ENCODE measurements around the gene CCNY.
"Not testable (repeated sequence)": the region's sequence is repeated elsewhere in the genome, so short reads cannot be mapped to it uniquely, and the experiment has no call there.

CCNY gene

DNA sequence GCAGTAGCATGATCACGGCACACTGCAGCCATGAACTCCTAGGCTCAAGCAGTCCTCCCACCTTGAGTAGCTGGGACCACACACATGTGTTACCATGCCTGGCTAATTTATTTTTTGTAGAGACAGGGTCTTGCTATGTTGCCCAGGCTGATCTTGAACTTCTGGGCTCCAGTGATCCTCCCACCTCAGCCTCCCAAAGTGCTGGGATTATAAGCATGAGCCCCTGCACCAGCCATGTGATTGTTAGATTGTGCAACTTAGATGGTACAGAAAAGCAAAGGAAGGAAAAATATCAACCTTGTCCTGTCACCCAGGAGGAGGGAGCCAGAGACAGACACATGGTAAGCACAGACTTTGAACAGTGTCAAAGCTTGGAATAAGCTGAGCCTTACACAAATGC is 73.5 kb downstream of the CCNY start:
- Histone ChIP-seq H3K4me1 (ENCODE audit: insufficient read depth, low read length) (peaks cover 35% of the 10 kb centered on the region), H3K9ac (ENCODE audit: low read depth, low read length) (no peak overlapping the region), H3K36me3 (ENCODE audit: insufficient read depth, low read length) (no peaks in the 10 kb centered on the region), H3K4me3 (ENCODE audit: low read length) (no peak overlapping the region), H3K27ac (ENCODE audit: low read depth, low read length) (no peak overlapping the region), H3K27me3 (ENCODE audit: insufficient read depth, low read length) (no peaks in the 10 kb centered on the region), H3K9me3 (ENCODE audit: insufficient read depth, low read depth, low read length) (0 out of 2 replicates have a peak, but pooled peaks cover 3% of the 10 kb centered on the region)
- WGBS: 90% methylated on average over 1 of the region's 1 CpG

DNA sequence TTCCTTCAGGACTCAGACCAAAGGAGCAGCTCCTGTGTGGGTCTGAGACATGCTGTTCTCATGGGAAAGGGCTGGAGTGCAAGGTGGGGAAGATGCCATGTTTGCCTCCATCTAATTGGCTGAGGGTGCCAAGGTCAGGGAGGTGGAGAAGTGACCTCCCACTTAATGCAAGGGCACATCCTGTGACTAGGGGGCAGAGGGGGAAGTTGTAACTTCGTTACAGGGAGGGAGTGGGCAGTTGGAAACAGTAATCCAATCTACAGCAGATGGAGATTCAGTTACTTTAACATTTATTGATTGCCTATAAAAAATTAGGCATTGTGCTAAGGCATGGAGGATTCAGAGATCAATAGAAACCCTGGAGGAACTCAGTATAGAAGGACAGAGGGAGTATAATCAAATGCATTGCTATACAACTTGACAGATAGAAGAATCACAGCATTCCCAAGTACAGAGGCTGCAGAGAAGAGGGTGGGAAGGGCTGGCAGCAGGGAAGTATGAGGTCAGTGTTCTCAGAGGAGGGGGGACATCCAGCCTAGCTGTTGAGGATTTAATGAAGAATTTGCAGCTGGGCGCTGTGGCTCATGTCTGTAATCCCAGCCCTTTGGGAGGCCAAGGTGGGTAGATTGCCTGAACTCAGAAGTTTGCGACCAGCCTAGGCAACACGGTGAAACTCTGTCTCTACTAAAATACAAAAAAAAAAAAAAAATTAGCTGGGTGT is 75.9 kb downstream of the CCNY start:
- no peak overlapping the region for H3K27ac ChIP-seq (ENCODE audit: low read depth, low read length)
- 0 out of 2 replicates have a peak, but pooled peaks cover 3% of the 10 kb centered on the region for H3K9me3 ChIP-seq (ENCODE audit: insufficient read depth, low read depth, low read length)

DNA sequence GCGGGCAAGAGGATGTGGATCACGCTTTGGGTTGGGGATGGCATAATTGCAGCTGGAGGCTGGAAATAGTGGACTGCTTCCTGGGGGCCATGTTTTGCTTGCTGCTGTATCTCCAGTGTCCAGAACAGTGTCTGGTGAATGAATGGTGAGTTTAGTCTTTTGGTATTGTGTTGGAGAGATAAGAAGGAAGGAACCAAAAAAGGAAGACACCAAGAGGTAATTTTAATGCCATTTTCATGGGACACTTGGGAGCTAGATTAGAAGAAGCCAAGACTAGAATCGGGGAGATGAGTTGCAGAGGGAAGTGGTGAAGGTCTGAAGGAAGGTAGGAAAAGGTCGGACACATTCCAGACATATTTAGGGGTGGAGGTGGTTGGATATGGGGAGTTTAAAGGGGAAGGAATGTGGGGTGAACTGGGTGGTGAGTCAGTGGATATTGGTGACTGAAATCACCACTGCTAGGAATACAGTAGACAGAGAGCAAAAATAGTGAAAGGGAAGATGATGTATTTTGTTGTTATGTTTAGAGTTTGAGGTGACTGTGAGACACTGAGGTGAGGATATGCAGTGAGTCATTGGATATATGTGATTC is 76.7 kb downstream of the CCNY start:
- H3K4me3 ChIP-seq (ENCODE audit: low read length): no peak overlapping the region
- 0 out of 2 replicates have a peak, but pooled peaks cover under 1% of the 10 kb centered on the region for H3K9me3 ChIP-seq (ENCODE audit: insufficient read depth, low read depth, low read length)
- H3K36me3 ChIP-seq (ENCODE audit: insufficient read depth, low read length): no peaks in the 10 kb centered on the region
- H3K27me3 ChIP-seq (ENCODE audit: insufficient read depth, low read length): no peaks in the 10 kb centered on the region
- WGBS: 85% methylated on average over 4 of the region's 4 CpGs
- H3K9ac ChIP-seq (ENCODE audit: low read depth, low read length): peak overlapping the region; percentile 26; the same call in 1 of the 2 replicates
- peaks cover 53% of the 10 kb centered on the region for H3K4me1 ChIP-seq (ENCODE audit: insufficient read depth, low read length)
- H3K27ac ChIP-seq (ENCODE audit: low read depth, low read length): peak overlapping the region; percentile 9; the same call in 1 of the 2 replicates

More for the DNA sequence above, 75.9 kb downstream of the CCNY start:
- no peak overlapping the region for H3K9ac ChIP-seq (ENCODE audit: low read depth, low read length)
- no peak overlapping the region for H3K4me3 ChIP-seq (ENCODE audit: low read length)
- no peaks in the 10 kb centered on the region for H3K27me3 ChIP-seq (ENCODE audit: insufficient read depth, low read length)
- 75% methylated on average over 2 of the region's 4 CpGs for WGBS
- no peaks in the 10 kb centered on the region for H3K36me3 ChIP-seq (ENCODE audit: insufficient read depth, low read length)
- H3K4me1 ChIP-seq (ENCODE audit: insufficient read depth, low read length): peaks cover 50% of the 10 kb centered on the region

DNA sequence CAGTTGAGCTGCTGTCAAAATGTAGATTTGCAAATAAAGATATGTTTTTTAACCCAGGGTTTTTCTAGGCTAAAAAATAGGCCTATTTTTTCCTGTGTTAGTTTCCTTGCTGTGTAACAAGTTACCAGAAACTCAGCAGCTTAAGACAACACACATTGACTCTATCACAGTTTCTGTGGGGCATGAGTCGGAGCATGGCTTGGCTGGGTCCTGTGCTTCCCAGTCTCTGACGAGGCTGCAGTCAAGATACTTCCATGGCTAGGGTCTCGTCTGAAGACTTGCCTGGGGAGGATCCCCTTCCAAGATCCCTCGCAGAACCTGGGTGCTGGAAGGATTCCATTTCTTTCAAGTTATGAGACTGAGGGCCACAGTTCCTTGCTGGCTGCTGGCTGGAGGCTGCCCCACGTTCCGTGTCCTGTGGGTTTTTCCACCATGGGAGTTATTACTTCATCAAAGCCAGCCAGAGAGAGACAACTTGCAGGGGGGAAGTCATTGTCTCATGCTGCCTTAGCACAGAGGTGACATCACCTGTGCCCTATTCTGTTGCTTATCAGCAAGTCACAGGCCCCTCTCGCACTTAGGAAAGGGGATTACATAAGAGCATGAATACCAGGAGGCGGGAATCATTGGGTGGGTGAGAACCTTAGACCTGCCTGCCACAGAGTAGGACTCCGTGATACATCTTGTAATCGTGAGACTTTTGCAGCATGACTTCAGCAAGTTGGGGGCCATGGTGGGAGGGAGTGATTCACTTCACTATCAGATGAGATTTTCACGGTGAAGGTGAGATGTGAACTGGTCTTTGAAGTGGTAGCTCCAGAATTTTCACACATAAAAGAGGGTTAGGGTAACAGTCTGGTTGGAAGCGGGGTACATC is 77.9 kb downstream of the CCNY start:
- H3K4me3 ChIP-seq (ENCODE audit: low read length): no peak overlapping the region
- H3K27me3 ChIP-seq (ENCODE audit: insufficient read depth, low read length): no peaks in the 10 kb centered on the region
- no peak overlapping the region for H3K9ac ChIP-seq (ENCODE audit: low read depth, low read length)
- no peak overlapping the region for H3K27ac ChIP-seq (ENCODE audit: low read depth, low read length)
- no peaks in the 10 kb centered on the region for H3K9me3 ChIP-seq (ENCODE audit: insufficient read depth, low read depth, low read length)
- H3K36me3 ChIP-seq (ENCODE audit: insufficient read depth, low read length): no peaks in the 10 kb centered on the region
- peaks cover 56% of the 10 kb centered on the region for H3K4me1 ChIP-seq (ENCODE audit: insufficient read depth, low read length)
- WGBS: 73% methylated on average over 12 of the region's 12 CpGs

DNA sequence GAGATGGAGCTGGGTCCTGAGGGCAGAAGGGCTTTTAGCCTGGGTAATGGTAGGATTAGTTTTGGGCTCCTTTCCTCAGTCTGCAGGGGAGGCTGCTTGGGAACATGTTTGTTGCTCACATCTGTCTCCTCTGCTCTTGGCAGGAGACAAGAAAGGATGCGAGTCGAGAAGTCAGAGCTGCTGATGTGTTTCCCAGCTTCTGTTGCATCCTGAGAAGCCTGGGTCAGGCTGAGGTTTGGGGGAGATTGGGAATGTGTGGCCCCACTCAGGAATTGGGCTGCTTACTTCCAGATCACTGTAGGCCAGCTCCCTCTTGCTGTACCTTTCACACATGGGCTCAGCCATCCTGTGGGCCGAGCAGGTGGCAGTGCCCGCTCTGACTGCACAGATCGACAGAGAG is 79.2 kb downstream of the CCNY start:
- Histone ChIP-seq H3K27me3 (ENCODE audit: insufficient read depth, low read length) (no peaks in the 10 kb centered on the region), H3K36me3 (ENCODE audit: insufficient read depth, low read length) (no peaks in the 10 kb centered on the region), H3K9ac (ENCODE audit: low read depth, low read length) (no peak overlapping the region), H3K9me3 (ENCODE audit: insufficient read depth, low read depth, low read length) (no peaks in the 10 kb centered on the region), H3K27ac (ENCODE audit: low read depth, low read length) (no peak overlapping the region), H3K4me3 (ENCODE audit: low read length) (no peak overlapping the region), H3K4me1 (ENCODE audit: insufficient read depth, low read length) (peaks cover 58% of the 10 kb centered on the region)
- WGBS: 93% methylated on average over 5 of the region's 5 CpGs

DNA sequence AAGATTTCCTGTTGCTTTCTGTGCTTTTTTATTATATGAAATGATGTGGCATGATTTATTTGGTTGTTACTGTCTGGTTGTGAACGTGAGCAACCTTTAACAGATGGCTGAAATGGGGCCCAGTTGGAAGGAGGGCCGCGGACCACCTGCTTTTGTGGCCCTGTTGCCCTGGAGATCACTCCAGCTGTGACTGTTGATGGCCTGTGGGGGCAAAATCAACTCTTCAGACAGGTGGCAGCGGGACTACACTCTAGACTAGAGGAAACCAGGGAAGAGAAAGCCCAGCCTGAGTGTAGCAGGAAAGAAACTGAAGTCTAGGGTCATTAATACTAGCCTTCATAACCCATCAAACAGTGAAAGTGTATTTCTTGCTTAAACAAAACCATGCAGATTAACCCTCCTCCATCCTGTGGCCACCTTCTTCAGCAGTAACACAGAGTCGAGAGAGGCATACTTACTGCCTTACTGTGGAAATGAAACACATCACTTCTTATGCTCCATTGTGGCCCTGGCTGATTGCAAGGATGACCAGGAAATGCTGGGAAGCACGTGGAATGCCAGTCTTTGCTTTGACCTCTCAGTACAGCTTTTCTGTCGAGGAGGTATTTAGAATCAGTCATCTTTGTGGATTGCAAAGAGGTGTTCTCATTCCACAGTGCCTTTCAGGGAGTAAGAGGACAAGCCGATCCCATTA is 80.5 kb downstream of the CCNY start:
- Histone ChIP-seq H3K27me3 (ENCODE audit: insufficient read depth, low read length) (no peaks in the 10 kb centered on the region), H3K9ac (ENCODE audit: low read depth, low read length) (no peak overlapping the region), H3K4me1 (ENCODE audit: insufficient read depth, low read length) (peaks cover 64% of the 10 kb centered on the region), H3K4me3 (ENCODE audit: low read length) (no peak overlapping the region), H3K27ac (ENCODE audit: low read depth, low read length) (0 out of 2 replicates have a peak overlapping the region, but pooled peaks have one; percentile 27), H3K9me3 (ENCODE audit: insufficient read depth, low read depth, low read length) (no peaks in the 10 kb centered on the region), H3K36me3 (ENCODE audit: insufficient read depth, low read length) (no peaks in the 10 kb centered on the region)
- WGBS: 63% methylated on average over 8 of the region's 8 CpGs

DNA sequence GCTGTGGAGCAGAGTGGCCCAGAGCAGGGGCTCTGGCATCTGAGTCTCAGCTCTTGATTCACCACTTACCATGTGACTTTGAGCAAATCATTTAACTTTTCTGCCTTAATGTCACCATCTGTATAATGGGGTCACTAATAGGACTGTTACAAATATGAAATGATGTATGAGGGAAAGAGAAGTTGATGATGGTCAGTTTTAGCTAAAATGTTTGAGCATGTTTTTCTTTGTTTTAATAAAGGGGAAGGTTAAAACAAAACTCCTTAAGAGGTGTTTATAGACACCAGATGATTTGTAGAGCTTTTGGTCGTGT is 81.0 kb downstream of the CCNY start:
- Histone ChIP-seq H3K9me3 (ENCODE audit: insufficient read depth, low read depth, low read length) (no peaks in the 10 kb centered on the region), H3K36me3 (ENCODE audit: insufficient read depth, low read length) (no peaks in the 10 kb centered on the region), H3K27me3 (ENCODE audit: insufficient read depth, low read length) (no peaks in the 10 kb centered on the region), H3K4me3 (ENCODE audit: low read length) (no peak overlapping the region), H3K27ac (ENCODE audit: low read depth, low read length) (no peak overlapping the region), H3K4me1 (ENCODE audit: insufficient read depth, low read length) (peaks cover 64% of the 10 kb centered on the region), H3K9ac (ENCODE audit: low read depth, low read length) (no peak overlapping the region)
- 90% methylated on average over 1 of the region's 1 CpG for WGBS

DNA sequence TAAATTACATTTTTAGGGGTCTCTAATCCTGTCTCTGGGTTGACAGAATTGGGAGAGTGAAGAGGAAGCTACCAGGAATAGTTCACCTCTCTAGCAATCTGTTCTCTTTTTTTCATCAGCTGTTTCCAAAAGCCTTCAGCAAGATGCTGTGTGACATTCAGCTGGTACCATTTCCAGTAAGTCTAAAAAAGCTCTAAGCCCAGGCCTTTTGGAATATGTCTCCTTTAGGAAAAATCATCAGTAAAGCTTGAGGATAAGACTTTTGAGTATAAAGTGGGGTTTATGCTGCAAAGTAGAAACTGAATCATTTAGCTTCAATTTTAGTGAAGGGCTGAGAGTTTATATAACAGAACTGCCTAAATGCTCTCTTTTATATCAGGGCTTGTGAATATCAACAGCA is 81.5 kb downstream of the CCNY start:
- Histone ChIP-seq H3K4me1 (ENCODE audit: insufficient read depth, low read length) (peaks cover 65% of the 10 kb centered on the region), H3K9me3 (ENCODE audit: insufficient read depth, low read depth, low read length) (no peaks in the 10 kb centered on the region), H3K27me3 (ENCODE audit: insufficient read depth, low read length) (no peaks in the 10 kb centered on the region), H3K27ac (ENCODE audit: low read depth, low read length) (no peak overlapping the region), H3K9ac (ENCODE audit: low read depth, low read length) (no peak overlapping the region), H3K4me3 (ENCODE audit: low read length) (no peak overlapping the region), H3K36me3 (ENCODE audit: insufficient read depth, low read length) (no peaks in the 10 kb centered on the region)

DNA sequence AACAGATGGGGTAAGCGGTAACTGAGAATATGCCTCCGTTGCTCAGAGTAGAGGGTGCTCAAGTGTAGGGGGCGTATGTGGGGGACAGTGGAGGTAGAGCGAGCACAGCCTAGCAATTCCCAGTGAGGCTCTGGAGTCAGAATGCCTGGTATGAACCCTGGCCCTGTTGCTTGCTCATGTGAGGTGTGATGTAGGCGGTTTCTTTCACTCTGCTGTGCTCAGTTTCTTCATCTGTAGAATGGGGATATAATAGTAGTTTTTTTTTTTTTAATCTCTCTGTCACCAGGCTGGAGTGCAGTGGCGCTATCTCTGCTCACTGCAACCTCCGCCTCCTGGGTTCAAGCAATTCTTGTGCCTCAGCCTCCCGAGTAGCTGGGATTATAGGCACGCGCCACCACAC is 82.3 kb downstream of the CCNY start:
- not testable (repeated sequence) for H3K27ac ChIP-seq (ENCODE audit: low read depth, low read length); H3K4me3 ChIP-seq (ENCODE audit: low read length); H3K9me3 ChIP-seq (ENCODE audit: insufficient read depth, low read depth, low read length); H3K27me3 ChIP-seq (ENCODE audit: insufficient read depth, low read length); H3K36me3 ChIP-seq (ENCODE audit: insufficient read depth, low read length); H3K9ac ChIP-seq (ENCODE audit: low read depth, low read length)
- peaks cover 57% of the 10 kb centered on the region for H3K4me1 ChIP-seq (ENCODE audit: insufficient read depth, low read length)
- 96% methylated on average over 10 of the region's 10 CpGs for WGBS

DNA sequence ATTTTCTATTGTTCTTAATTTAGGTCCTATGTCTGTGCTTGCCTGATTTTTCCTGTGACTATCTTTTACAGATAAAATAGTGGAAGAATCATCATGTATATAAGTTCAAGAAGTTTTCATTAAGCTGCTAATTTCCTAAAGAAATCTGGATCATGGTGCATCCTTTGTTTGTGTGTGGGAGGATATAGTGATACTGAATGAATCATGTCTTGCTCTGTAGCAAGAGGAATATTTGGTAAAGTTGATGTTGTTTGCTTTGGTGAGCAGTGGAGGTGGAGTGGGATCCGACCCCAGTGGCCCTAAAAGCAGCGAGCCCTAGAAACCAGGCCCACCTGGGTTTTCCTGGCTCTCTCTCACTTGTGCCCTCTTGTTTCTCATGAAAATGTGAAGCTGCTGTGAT is 83.7 kb downstream of the CCNY start:
- WGBS: 94% methylated on average over 2 of the region's 2 CpGs
- Histone ChIP-seq H3K9ac (ENCODE audit: low read depth, low read length) (no peak overlapping the region), H3K27ac (ENCODE audit: low read depth, low read length) (no peak overlapping the region), H3K4me1 (ENCODE audit: insufficient read depth, low read length) (peaks cover 43% of the 10 kb centered on the region), H3K9me3 (ENCODE audit: insufficient read depth, low read depth, low read length) (no peaks in the 10 kb centered on the region), H3K36me3 (ENCODE audit: insufficient read depth, low read length) (no peaks in the 10 kb centered on the region), H3K4me3 (ENCODE audit: low read length) (no peak overlapping the region), H3K27me3 (ENCODE audit: insufficient read depth, low read length) (no peaks in the 10 kb centered on the region)
